H1 (cell line): ENCODE results near the gene VEGFD. TPM values are rescaled to one million over a fixed set of nuclear protein-coding genes. Genes with fewer than 3 reads are reported as not detected.

ENCODE experiments used
- CTCF ChIA-PET: fragments of 300-600 bp; sonication (Branson Sonifier 250); formaldehyde crosslinking; loops from one replicate; lab custom pipeline; 2021; ENCODE audit not compliant: partially characterized antibody; lab: Charles Lee
- POLR2A ChIA-PET: fragments of 300-600 bp; sonication (Branson Sonifier 250); formaldehyde crosslinking; loops from one replicate; lab custom pipeline; 2021; ENCODE audit warnings: inconsistent platforms; ENCODE audit not compliant: partially characterized antibody; lab: Charles Lee
- DNase-seq, 2 experiments: peaks; one replicate each; pipeline versions ENCODE4 v3.0.0 to v3.0.0-alpha.2; 2010 to 2022; ENCODE audit warnings: low spot score in 2 of 2, low read depth in 1 of 2, mixed read lengths in 1 of 2
- FAIRE-seq: peaks from 2 replicates; lab custom pipeline; 2011; peaks lifted over from hg19 to GRCh38; lab: Jason Lieb, UNC
- H2AFZ ChIP-seq: 2 replicates; pipeline ENCODE4 v1.8.1; 2012; ENCODE audit warnings: low read length, inconsistent platforms
- H2AK5ac ChIP-seq: 2 replicates; pipeline ENCODE4 v1.6.1; 2013; ENCODE audit warnings: low read depth, low read length
- H2BK120ac ChIP-seq: replicated peaks from 2 replicates; pipeline ENCODE3; 2013; ENCODE audit warnings: low read depth, low read length, inconsistent platforms
- H2BK12ac ChIP-seq: 2 replicates; pipeline ENCODE4 v1.6.1; 2013; ENCODE audit warnings: low read depth, low read length
- H2BK15ac ChIP-seq: 2 replicates; pipeline ENCODE4 v1.6.1; 2013; ENCODE audit warnings: low read length
- H2BK20ac ChIP-seq: 2 replicates; pipeline ENCODE4 v1.6.1; 2013; ENCODE audit warnings: low read length
- H2BK5ac ChIP-seq: 2 replicates; pipeline ENCODE4 v1.6.1; 2013; ENCODE audit warnings: low read depth, low read length
- H3K14ac ChIP-seq: 2 replicates; pipeline ENCODE4 v1.6.1; 2013; ENCODE audit warnings: inconsistent platforms; ENCODE audit not compliant: insufficient read length
- H3K18ac ChIP-seq: 2 replicates; pipeline ENCODE4 v1.6.1; 2013; ENCODE audit warnings: low read length; ENCODE audit errors: extremely low read depth
- H3K23ac ChIP-seq: 2 replicates; pipeline ENCODE4 v1.6.1; 2013; ENCODE audit warnings: inconsistent platforms; ENCODE audit not compliant: insufficient read length
- H3K23me2 ChIP-seq: 2 replicates; pipeline ENCODE4 v1.6.1; 2013; ENCODE audit warnings: low read depth, low read length
- H3K27ac ChIP-seq: 2 replicates; pipeline ENCODE4 v1.6.1; 2011; ENCODE audit warnings: low read depth, low read length, inconsistent platforms
- H3K27me3 ChIP-seq, 4 experiments: replicated peaks in 1 of 4; 1 replicate in 1 of 4; 2 replicates in 3 of 4; pipeline versions ENCODE4 v1.6.1 to v1.8.1; 2011 to 2013; ENCODE audit warnings: low read length in 3 of 4, mild to moderate bottlenecking in 3 of 4, inconsistent platforms in 2 of 4, mixed read lengths in 2 of 4, moderate library complexity in 1 of 4; ENCODE audit not compliant: control insufficient read depth in 3 of 4, insufficient read depth in 3 of 4; ENCODE audit errors: extremely low read depth in 1 of 4
- H3K36me3 ChIP-seq, 4 experiments: 2 replicates each; pipeline versions ENCODE4 v1.6.1 to v1.8.1; 2011 to 2013; ENCODE audit warnings: mild to moderate bottlenecking in 4 of 4, low read length in 3 of 4, moderate library complexity in 2 of 4, control low read depth in 1 of 4, inconsistent platforms in 1 of 4; ENCODE audit not compliant: insufficient read depth in 4 of 4, control insufficient read depth in 2 of 4
- H3K4ac ChIP-seq: replicated peaks from 2 replicates; pipeline ENCODE3; 2013; ENCODE audit warnings: low read length, low read depth, mixed read lengths, inconsistent platforms; ENCODE audit not compliant: insufficient read length
- H3K4me1 ChIP-seq, 4 experiments: replicated peaks in 1 of 4; 1 replicate in 1 of 4; 2 replicates in 3 of 4; pipeline versions ENCODE4 v1.6.1 to v1.8.1; 2011 to 2013; ENCODE audit warnings: low read length in 3 of 4, inconsistent platforms in 2 of 4, mixed read lengths in 1 of 4; ENCODE audit not compliant: insufficient read depth in 4 of 4, control insufficient read depth in 3 of 4
- H3K4me2 ChIP-seq, 2 experiments: 2 replicates each; pipeline versions ENCODE4 v1.6.1 to v1.8.1; 2011 to 2013; ENCODE audit warnings: low read depth in 2 of 2, low read length in 2 of 2, control low read depth in 1 of 2, inconsistent platforms in 1 of 2, mild to moderate bottlenecking in 1 of 2; ENCODE audit not compliant: insufficient read depth in 1 of 2
- H3K4me3 ChIP-seq, 4 experiments: fragments of 200-600, 300-600 bp in 1 of 4; sonication (generic), shearing (Covaris generic), sonication (Bioruptor Twin) in 1 of 4; 2 replicates each; pipeline versions ENCODE4 v1.5.1 to v1.8.1; 2011 to 2016; ENCODE audit warnings: low read length in 4 of 4, low read depth in 3 of 4, control low read depth in 2 of 4, inconsistent platforms in 2 of 4, mild to moderate bottlenecking in 2 of 4, mixed read lengths in 1 of 4, moderate library complexity in 1 of 4; ENCODE audit not compliant: insufficient read depth in 2 of 4; ENCODE audit errors: extremely low read depth in 1 of 4
- H3K56ac ChIP-seq: replicated peaks from 2 replicates; pipeline ENCODE3; 2013; ENCODE audit warnings: low read depth, mild to moderate bottlenecking, mixed read lengths, low read length, inconsistent platforms; ENCODE audit not compliant: insufficient read length
- H3K79me1 ChIP-seq: 2 replicates; pipeline ENCODE4 v1.6.1; 2013; ENCODE audit warnings: low read depth, low read length, control low read depth
- H3K79me2 ChIP-seq, 2 experiments: 2 replicates each; pipeline versions ENCODE4 v1.6.1 to v1.8.1; 2012 to 2013; ENCODE audit warnings: low read length in 2 of 2, mild to moderate bottlenecking in 2 of 2, inconsistent platforms in 1 of 2; ENCODE audit not compliant: insufficient read depth in 2 of 2, control insufficient read depth in 1 of 2
- H3K9ac ChIP-seq, 4 experiments: replicated peaks in 1 of 4; 1 replicate in 1 of 4; 2 replicates in 3 of 4; pipeline versions ENCODE4 v1.6.1 to v1.8.1; 2011 to 2013; ENCODE audit warnings: low read depth in 3 of 4, low read length in 3 of 4, control low read depth in 2 of 4, mild to moderate bottlenecking in 2 of 4, moderate library complexity in 2 of 4, inconsistent platforms in 1 of 4; ENCODE audit errors: extremely low read depth in 1 of 4
- H3K9me3 ChIP-seq, 2 experiments: 2 replicates each; pipeline versions ENCODE4 v1.6.1 to v1.8.1; 2012 to 2013; ENCODE audit warnings: mild to moderate bottlenecking in 2 of 2, moderate library complexity in 2 of 2, control low read depth in 1 of 2, inconsistent platforms in 1 of 2, low read depth in 1 of 2, low read length in 1 of 2, mixed read lengths in 1 of 2; ENCODE audit not compliant: insufficient read depth in 2 of 2
- H4K20me1 ChIP-seq, 2 experiments: replicated peaks in 1 of 2; 2 replicates each; pipeline versions ENCODE3 to v1.8.1; 2011 to 2013; ENCODE audit warnings: inconsistent platforms in 2 of 2, low read length in 2 of 2, mild to moderate bottlenecking in 1 of 2; ENCODE audit not compliant: insufficient read depth in 2 of 2, control insufficient read depth in 1 of 2
- H4K5ac ChIP-seq: 2 replicates; pipeline ENCODE4 v1.6.1; 2013; ENCODE audit warnings: low read length, low read depth, mixed read lengths, inconsistent platforms; ENCODE audit not compliant: insufficient read length
- H4K8ac ChIP-seq: 2 replicates; pipeline ENCODE4 v1.8.0; 2013; ENCODE audit warnings: mild to moderate bottlenecking, moderate library complexity, low read length, inconsistent platforms; ENCODE audit not compliant: insufficient read depth; ENCODE audit errors: extremely low read depth
- H4K91ac ChIP-seq: replicated peaks from 2 replicates; pipeline ENCODE3; 2013; ENCODE audit warnings: low read length, mixed read lengths, inconsistent platforms; ENCODE audit not compliant: insufficient read length
- ATF3 ChIP-seq: IDR thresholded peaks from 2 replicates; pipeline ENCODE4 v1.6.1; 2011; ENCODE audit warnings: low read depth, mild to moderate bottlenecking, low read length; ENCODE audit not compliant: insufficient read depth
- BRCA1 ChIP-seq: IDR thresholded peaks from 2 replicates; pipeline ENCODE4 v1.6.1; 2012; ENCODE audit warnings: low read depth, low read length, improper control_type of control experiment
- CEBPB ChIP-seq: IDR thresholded peaks from 2 replicates; pipeline ENCODE4 v1.6.1; 2012; ENCODE audit warnings: low read depth, low read length
- CHD1 ChIP-seq: IDR thresholded peaks from 2 replicates; pipeline ENCODE4 v1.6.1; 2012; ENCODE audit warnings: low read depth, low read length, improper control_type of control experiment
- EZH2 ChIP-seq: fragments of 200-600 bp; sonication (generic); IDR thresholded peaks from 2 replicates; pipeline ENCODE4 v1.7.1; 2012; ENCODE audit warnings: low read depth, mild to moderate bottlenecking, moderate library complexity, low read length, inconsistent platforms; ENCODE audit not compliant: severe bottlenecking
- GABPA ChIP-seq: IDR thresholded peaks from 2 replicates; pipeline ENCODE4 v1.6.1; 2011; ENCODE audit warnings: mild to moderate bottlenecking, low read length, moderate library complexity, borderline replicate concordance; ENCODE audit not compliant: insufficient read depth
- JUND ChIP-seq: IDR thresholded peaks from 2 replicates; pipeline ENCODE4 v1.6.1; 2011; ENCODE audit warnings: mild to moderate bottlenecking, improper control_type of control experiment, low read length
- KDM1A ChIP-seq: fragments of 200-600, 300-600 bp; sonication (generic); IDR thresholded peaks from 2 replicates; pipeline ENCODE4 v1.7.1; 2016; ENCODE audit warnings: mild to moderate bottlenecking, low read length, borderline replicate concordance
- MAFK ChIP-seq: IDR thresholded peaks from 2 replicates; pipeline ENCODE4 v1.6.1; 2012; ENCODE audit warnings: low read depth, mild to moderate bottlenecking, improper control_type of control experiment, low read length
- POLR2A ChIP-seq, 2 experiments: IDR thresholded peaks; 1 replicate in 1 of 2; 2 replicates in 1 of 2; pipeline ENCODE4 v1.6.1; 2011; ENCODE audit warnings: low read depth in 2 of 2, low read length in 2 of 2, mild to moderate bottlenecking in 2 of 2; ENCODE audit errors: control extremely low read depth in 1 of 2
- SIN3A ChIP-seq, 2 experiments: IDR thresholded peaks in 1 of 2; conservative IDR thresholded peaks in 1 of 2; 2 replicates each; pipeline ENCODE4 v1.6.1; 2011 to 2012; ENCODE audit warnings: low read length in 2 of 2, improper control_type of control experiment in 1 of 2, low read depth in 1 of 2, mild to moderate bottlenecking in 1 of 2
- SIX5 ChIP-seq: IDR thresholded peaks from 2 replicates; pipeline ENCODE4 v1.6.1; 2011; ENCODE audit warnings: mild to moderate bottlenecking, low read depth, low read length
- SP2 ChIP-seq: IDR thresholded peaks from 2 replicates; pipeline ENCODE4 v1.6.1; 2012; ENCODE audit warnings: mild to moderate bottlenecking, low read length, inconsistent platforms
- TAF1 ChIP-seq: IDR thresholded peaks from 2 replicates; pipeline ENCODE4 v1.6.1; 2011; ENCODE audit warnings: mild to moderate bottlenecking, low read depth, low read length
- TAF7 ChIP-seq: optimal IDR thresholded peaks from 2 replicates; pipeline ENCODE3; 2011; ENCODE audit warnings: low read depth, mild to moderate bottlenecking, inconsistent platforms, low read length, moderate library complexity, borderline replicate concordance
- TBP ChIP-seq: IDR thresholded peaks from 2 replicates; pipeline ENCODE4 v1.6.1; 2011; ENCODE audit warnings: low read depth, low read length, improper control_type of control experiment
- WGBS, 2 experiments: shearing (Covaris generic) in 1 of 2; methylation state at CpG; one replicate each; pipeline versions ENCODE4 v1.1.6 to v1.1.7; 2013 to 2015; ENCODE audit warnings: low lambda C conversion rate in 2 of 2, mixed read lengths in 2 of 2, inconsistent platforms in 1 of 2, low coverage in 1 of 2, missing lambda C conversion rate in 1 of 2; ENCODE audit not compliant: insufficient replicate concordance in 2 of 2, insufficient coverage in 1 of 2, insufficient read length in 1 of 2; ENCODE audit errors: extremely low coverage in 1 of 2, missing lambda C conversion rate in 1 of 2; 5-methylcytosine and 5-hydroxymethylcytosine counted together
- polyA plus RNA-seq, 7 experiments: library from polyadenylated mRNA; depleted of rRNA in 3 of 7; stranded (reverse) in 5 of 7; unstranded in 2 of 7; fragments of >200 nt in 5 of 7; fragments of 200-250 nt in 2 of 7; gene quantifications; 1 replicate in 5 of 7; 2 replicates in 1 of 7; 4 replicates in 1 of 7; pipeline versions ENCODE4 v1.2.1 to v1.2.3, GENCODE V29; 2011 to 2013; ENCODE audit warnings: missing spikeins in 2 of 7, mixed read lengths in 2 of 7
- total RNA-seq: library from RNA; stranded (reverse); fragmentation: NEBNext Ultra II Directional; extraction: Animal tissue kit (Norgen Biotek cat#: 25700); gene quantifications from 2 replicates; pipeline ENCODE4 v1.2.1, GENCODE V29; 2021

VEGFD gene
- total and polyA plus RNA-seq, 2 of the 8 experiments (the other 6 are each of a cell fraction or from before 2014, with no cell fraction given): 0.06 TPM; not detected in 1

- Histone ChIP-seq H3K4me3 (no peak overlapping the region), H2BK15ac (no peak overlapping the region), H3K4ac (no peak overlapping the region), H3K27ac (no peak overlapping the region), H3K23me2 (no peaks in the 10 kb centered on the region), H2AK5ac (no peak overlapping the region), H4K20me1 (no peaks in the 10 kb centered on the region), H2AFZ (no peak overlapping the region), H3K9ac (no peak overlapping the region), H3K36me3 (no peaks in the 10 kb centered on the region), H2BK120ac (no peak overlapping the region), H3K9me3 (no peaks in the 10 kb centered on the region), H3K79me1 (no peaks in the 10 kb centered on the region), H3K23ac (no peak overlapping the region), H3K79me2 (no peaks in the 10 kb centered on the region), H3K27me3 (no peaks in the 10 kb centered on the region), H2BK5ac (no peak overlapping the region), H3K4me2 (no peak overlapping the region), H3K18ac (no peak overlapping the region), H4K5ac (no peak overlapping the region), H3K56ac (no peak overlapping the region), H4K8ac (no peak overlapping the region), H4K91ac (no peak overlapping the region), H3K4me1 (no peaks in the 10 kb centered on the region), H2BK20ac (no peak overlapping the region), H2BK12ac (no peak overlapping the region), H3K14ac (no peak overlapping the region)
- DNase-seq (no peak), FAIRE-seq (no peak)
- POLR2A ChIA-PET: no interaction called here
- CTCF ChIA-PET: no interaction called here
- WGBS, 2 experiments: 81% methylated on average over 2 of the region's 2 CpGs; no CpG with 5 or more reads in 1 of the 2 experiments
- TF ChIP-seq MAFK: no peak
- no peak for TF ChIP-seq KDM1A
- no peak for TF ChIP-seq TAF1
- no peak for TF ChIP-seq CEBPB
- TF ChIP-seq SIX5: no peak
- TF ChIP-seq GABPA: no peak
- no peak for TF ChIP-seq TAF7
- TF ChIP-seq BRCA1: no peak
- TF ChIP-seq TBP: no peak
- TF ChIP-seq EZH2: no peak
- no peak for TF ChIP-seq ATF3
- TF ChIP-seq SP2: no peak
- TF ChIP-seq POLR2A (IDR thresholded peaks at IDR 0.05; ENCODE audit: control extremely low read depth in 1 of 2, low read depth in 2 of 2, low read length in 2 of 2): no peak
- no peak for TF ChIP-seq SIN3A (conservative IDR thresholded peaks at IDR 0.05 in 1 of 2, IDR thresholded peaks at IDR 0.05 in 1 of 2; ENCODE audit: low read depth in 1 of 2, low read length in 2 of 2)
- TF ChIP-seq CHD1: no peak
- no peak for TF ChIP-seq JUND
Measured at GRCh38 chrX:15430076-15430475, 45.9 kb upstream of the VEGFD start.
